ENCODE data around the gene ARHGAP28.

- TF ChIP-seq CTCF (IDR thresholded peaks at IDR 0.05) (no peak), POLR2A (IDR thresholded peaks at IDR 0.05) (no peak)
Measured at GRCh38 chr18:6793455-6793854, 63.9 kb downstream of the ARHGAP28 start.
